Measurements from ENCODE around the gene C1orf141.
"Not testable (repeated sequence)": the region's sequence is repeated elsewhere in the genome, so short reads cannot be mapped to it uniquely, and the experiment has no call there.

Gene C1orf141

DNA sequence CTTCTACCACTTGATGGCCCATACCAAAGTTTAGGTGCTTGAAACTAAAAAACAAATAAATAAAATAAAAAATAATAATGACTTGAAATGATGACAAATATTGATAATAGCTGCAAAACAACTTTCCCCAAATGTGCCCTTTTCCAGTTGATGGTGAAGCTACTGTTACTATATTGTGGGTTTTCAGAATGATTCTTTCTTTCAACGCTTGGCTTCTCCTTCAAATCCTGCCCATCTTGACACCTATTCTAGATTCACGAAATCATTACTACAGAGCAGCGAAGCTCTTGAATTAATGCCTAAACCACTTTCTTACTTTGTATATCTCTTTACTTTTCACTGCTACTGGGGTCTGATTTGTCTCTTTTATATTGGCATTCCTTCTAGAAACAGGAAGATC, 9.2 kb upstream of the C1orf141 start:
- no peak for DNase-seq (ENCODE audit: low read depth in 2 of 3, low spot score in 2 of 3)

DNA sequence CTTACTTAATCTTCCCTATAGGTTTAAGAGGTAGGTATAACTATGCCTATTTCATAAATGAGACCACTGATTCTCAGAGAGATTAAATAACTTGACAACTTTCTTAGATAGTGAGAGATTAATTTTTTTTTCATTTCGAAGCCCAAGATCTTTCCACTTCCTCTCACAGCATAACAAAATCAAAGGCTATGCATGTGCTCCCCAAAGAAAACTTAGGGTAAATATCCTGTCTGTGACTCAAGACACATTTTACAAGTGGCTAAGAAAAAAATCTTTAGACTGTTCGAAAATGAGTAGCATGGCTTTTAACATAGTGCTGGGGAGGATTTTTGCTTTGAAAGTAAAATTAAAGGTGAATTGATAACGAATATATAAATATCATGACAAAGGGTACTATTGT, 8.2 kb upstream of the C1orf141 start:
- DNase-seq (ENCODE audit: low read depth in 2 of 3, low spot score in 2 of 3): no peak

GRCh38 chr1:67141832-67142231, 7.1 kb upstream of the C1orf141 start:
- DNase-seq (ENCODE audit: low read depth in 2 of 3, low spot score in 2 of 3): not testable (repeated sequence)

DNA sequence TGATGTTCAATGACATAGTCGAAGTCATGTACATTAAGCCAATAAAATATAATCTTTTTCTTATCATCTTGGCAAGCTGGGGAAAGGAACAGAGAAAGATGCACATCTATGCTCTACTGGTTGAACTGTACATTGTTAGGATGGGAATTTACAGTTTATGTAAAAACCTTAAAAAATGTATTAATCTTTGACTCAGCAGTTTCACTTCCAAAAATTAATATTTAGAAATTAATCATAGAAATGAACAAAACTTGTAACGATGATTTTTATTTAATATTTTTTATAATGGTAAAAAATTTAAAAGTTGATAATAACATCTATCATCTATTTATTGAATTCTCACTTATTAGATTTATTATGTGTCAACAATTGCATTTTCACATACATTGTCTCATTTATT, 5.7 kb upstream of the C1orf141 start:
- DNase-seq (ENCODE audit: low read depth in 2 of 3, low spot score in 2 of 3): no peak

- no peak for DNase-seq (ENCODE audit: low read depth in 2 of 3, low spot score in 2 of 3)
These were observed 4.2 kb upstream of the C1orf141 start for GRCh38 chr1:67138813-67139499.

GRCh38 chr1:67137307-67137753, 2.6 kb upstream of the C1orf141 start:
- no peak for DNase-seq (ENCODE audit: low read depth in 2 of 3, low spot score in 2 of 3)

GRCh38 chr1:67135354-67135753, 584 bp upstream of the C1orf141 start:
- no peak for DNase-seq (ENCODE audit: low read depth in 2 of 3, low spot score in 2 of 3)

GRCh38 chr1:67133177-67133576, 1.6 kb downstream of the C1orf141 start:
- DNase-seq (ENCODE audit: low read depth in 2 of 3, low spot score in 2 of 3): no peak

GRCh38 chr1:67130673-67131072, 4.1 kb downstream of the C1orf141 start:
- DNase-seq (ENCODE audit: low read depth in 2 of 3, low spot score in 2 of 3): no peak

DNA sequence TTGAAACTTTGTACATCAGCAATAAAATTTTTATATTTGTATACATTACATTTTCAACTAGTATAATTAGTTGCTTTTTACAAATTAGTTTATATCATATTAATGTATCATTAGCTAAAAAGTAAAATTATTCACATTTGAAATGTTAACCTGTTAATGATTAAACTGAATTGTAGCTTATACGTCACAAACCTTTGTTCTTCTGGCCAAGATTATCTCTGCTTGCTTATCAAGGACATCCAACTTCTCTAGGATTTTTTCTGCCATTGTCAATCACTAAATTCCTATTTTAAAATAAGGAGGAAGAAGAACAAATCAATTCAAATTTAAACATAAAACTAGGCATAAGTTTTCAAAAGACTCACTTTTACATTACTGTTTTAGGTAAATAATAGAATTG, 7.8 kb downstream of the C1orf141 start:
- no peak for DNase-seq (ENCODE audit: low read depth in 2 of 3, low spot score in 2 of 3)

GRCh38 chr1:67126111-67126746, 8.5 kb downstream of the C1orf141 start:
- no peak for DNase-seq (ENCODE audit: low read depth in 2 of 3, low spot score in 2 of 3)

- DNase-seq (ENCODE audit: low read depth in 2 of 3, low spot score in 2 of 3): no peak
These were observed 10.3 kb downstream of the C1orf141 start for GRCh38 chr1:67124455-67124854.

GRCh38 chr1:67120855-67121619, 13.7 kb downstream of the C1orf141 start:
- no peak for DNase-seq (ENCODE audit: low read depth in 2 of 3, low spot score in 2 of 3)

DNA sequence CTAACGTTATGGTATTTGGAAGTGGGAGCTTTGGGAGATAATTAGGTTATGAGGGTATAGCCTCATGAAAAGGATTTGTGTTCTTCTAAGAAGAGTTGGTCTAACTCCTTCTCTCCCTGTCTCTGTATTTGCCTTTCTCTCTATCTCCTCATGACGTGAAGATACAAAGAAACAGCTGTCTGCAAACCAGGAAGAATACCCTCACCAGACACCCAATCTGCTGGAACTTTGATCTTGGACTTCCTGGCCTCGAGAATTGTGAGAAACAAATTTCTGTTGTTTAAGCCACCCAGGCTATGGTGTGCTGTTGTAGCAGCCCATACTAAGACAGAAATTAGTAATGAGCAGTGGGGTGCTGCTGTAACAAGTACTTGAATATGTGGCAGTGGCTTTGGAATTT, 16.1 kb downstream of the C1orf141 start:
- DNase-seq (ENCODE audit: low read depth in 2 of 3, low spot score in 2 of 3): no peak

DNA sequence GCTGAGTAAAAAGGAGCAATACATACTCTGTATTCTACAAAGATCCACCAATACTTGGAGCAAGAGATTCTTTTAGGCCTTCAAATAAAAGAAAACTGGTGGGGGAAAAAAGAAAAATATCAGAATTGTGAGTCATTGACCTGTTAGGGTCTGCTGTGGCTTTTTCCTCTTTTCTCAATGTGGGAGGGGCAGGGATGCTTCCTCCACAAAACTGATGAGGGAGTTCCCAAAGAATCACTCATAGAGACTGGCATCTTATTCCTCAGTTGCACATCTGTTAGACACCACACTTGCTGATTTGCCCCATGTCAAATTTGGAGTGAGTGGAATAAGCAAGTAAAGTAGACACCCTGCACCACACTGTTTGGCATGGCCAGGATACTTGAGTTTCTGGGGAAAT, 16.6 kb downstream of the C1orf141 start:
- no peak for DNase-seq (ENCODE audit: low read depth in 2 of 3, low spot score in 2 of 3)

DNA sequence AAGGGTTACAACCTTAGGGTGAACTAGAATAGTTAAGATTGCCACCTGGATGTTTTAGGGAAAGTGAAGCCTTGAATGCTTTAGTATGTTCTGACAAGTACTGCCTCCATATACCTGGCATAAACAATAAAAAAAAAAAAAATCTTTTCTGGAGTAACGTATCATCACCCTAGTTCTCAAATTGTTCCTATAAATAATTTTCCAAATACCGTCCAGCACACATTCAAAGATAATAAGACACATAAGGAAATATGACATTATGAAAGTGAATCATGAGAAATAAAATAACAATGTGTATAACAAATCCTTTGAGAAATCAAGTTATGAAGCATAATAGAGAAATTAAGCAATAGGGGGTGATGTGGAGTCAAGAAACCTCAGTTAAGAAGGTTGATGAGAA, 20.6 kb downstream of the C1orf141 start:
- DNase-seq (ENCODE audit: low read depth in 2 of 3, low spot score in 2 of 3): no peak

DNA sequence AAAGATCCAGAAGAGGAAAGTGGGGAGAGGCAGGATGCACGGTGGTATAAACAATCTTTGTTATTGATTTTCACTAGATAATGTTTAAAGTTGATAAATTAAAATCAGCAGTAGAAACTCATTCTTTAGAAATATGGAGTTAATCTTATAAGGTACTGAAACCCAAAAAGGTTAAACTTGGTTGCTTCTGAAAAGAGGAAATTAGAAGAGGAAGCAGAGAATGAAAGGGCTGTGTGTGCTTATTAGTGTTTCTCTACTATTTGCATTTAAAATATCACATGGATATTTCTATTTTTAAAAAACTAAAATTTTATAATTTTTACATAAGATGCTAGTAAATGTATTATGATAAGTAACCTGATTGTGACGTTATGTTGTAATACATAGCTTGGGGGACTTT, 24.4 kb downstream of the C1orf141 start:
- no peak for DNase-seq (ENCODE audit: low read depth in 2 of 3, low spot score in 2 of 3)

DNA sequence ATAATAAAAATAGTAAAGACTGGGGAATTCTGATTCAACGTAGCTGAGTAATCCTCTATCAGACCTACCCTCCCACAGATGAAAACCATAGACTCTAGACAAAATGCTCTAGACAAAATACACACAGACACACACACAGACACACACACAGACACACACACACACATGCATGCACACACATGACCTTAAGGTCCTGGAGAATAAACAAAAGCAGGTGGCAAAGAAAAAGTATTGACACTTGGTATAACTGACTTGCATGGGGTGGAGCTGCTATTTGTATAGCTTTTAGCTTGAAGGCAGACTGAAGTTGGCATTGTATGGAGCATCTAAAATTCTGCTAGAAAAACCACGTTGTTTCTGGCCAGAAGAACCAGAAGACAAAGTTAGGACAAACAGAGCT, 29.3 kb downstream of the C1orf141 start:
- no peak for DNase-seq (ENCODE audit: low read depth in 2 of 3, low spot score in 2 of 3)

DNA sequence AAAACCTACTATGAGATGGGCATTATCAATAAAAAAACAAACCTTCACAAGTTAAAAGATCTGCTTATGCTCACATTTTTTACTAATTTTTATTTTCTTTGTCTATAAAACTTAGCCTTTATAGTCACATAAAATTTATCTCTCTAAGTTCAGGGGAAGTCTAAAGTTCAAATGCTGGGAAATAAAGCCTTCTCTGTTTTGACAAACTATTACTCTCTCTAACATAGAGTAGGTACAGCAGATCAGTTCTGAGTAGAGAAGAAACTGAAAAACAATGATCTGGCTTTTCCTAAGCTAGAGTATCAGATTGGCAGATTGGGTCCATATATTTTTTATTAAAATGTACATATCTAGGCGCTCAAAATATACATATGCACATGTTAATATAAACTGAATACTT, 31.2 kb downstream of the C1orf141 start:
- no peak for DNase-seq (ENCODE audit: low read depth in 2 of 3, low spot score in 2 of 3)

- DNase-seq (ENCODE audit: low read depth in 2 of 3, low spot score in 2 of 3): no peak
These were observed 33.9 kb downstream of the C1orf141 start for GRCh38 chr1:67100833-67101232.

GRCh38 chr1:67097305-67097704, 37.5 kb downstream of the C1orf141 start:
- DNase-seq (ENCODE audit: low read depth in 2 of 3, low spot score in 2 of 3): no peak

DNA sequence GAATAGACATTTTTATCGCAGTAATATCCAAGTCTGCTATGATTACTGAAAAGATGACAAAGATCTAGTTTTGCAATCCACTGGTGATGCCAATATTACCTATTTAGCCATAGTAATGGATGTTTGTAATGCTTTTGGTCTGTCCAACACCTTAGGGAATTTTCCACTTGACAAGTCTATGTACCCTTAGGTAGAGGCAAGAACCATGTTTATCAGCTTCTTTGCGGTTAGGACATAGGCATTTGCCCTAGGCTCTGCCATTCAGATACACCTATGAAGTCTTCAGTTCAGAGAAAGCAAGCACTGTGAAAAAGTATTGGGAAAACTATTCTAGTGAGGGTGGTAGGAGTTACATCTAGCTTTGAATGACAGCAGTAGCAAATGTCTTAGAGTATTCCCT, 40.6 kb downstream of the C1orf141 start:
- DNase-seq (ENCODE audit: low read depth in 2 of 3, low spot score in 2 of 3): no peak

All from activated CD8-positive, alpha-beta memory T cell treated with anti-CD3 and anti-CD28 coated beads for 48 hours (primary cell).